Suprapubic skin (tissue), 3 donors: ENCODE results near the gene TMEM135.

Experiments used
- CTCF ChIP-seq, 2 donors: fragments of 200-600 bp in 1 of 2; fragments of 450-650 bp in 1 of 2; sonication (generic) in 1 of 2; IDR thresholded peaks; one replicate each; pipeline ENCODE4 v1.5.1; 2016 to 2019; ENCODE audit warnings: antibody characterized with exemption in 2 of 2, mild to moderate bottlenecking in 1 of 2, moderate library complexity in 1 of 2
- EP300 ChIP-seq: sonication (generic); formaldehyde crosslinking; IDR thresholded peaks from one replicate; pipeline ENCODE4 v1.6.1; 2017; ENCODE audit warnings: antibody characterized with exemption
- POLR2A ChIP-seq, 2 donors: fragments of 450-650 bp; IDR thresholded peaks; one replicate each; pipeline ENCODE4 v1.6.1; 2017; ENCODE audit warnings: antibody characterized with exemption in 2 of 2, mild to moderate bottlenecking in 2 of 2, moderate library complexity in 2 of 2

GRCh38 chr11:87020336-87020735, 17.4 kb upstream of the TMEM135 start:
- TF ChIP-seq CTCF (IDR thresholded peaks at IDR 0.05) (no peak), POLR2A (IDR thresholded peaks at IDR 0.05) (no peak), EP300 (no peak)
